Choroid plexus epithelial cell (primary cell): ENCODE data around the gene HLA-DPB1.
"Not testable (repeated sequence)": the region's sequence is repeated elsewhere in the genome, so short reads cannot be mapped to it uniquely, and the experiment has no call there.

ENCODE experiments used
- DNase-seq: peaks from one replicate; pipeline ENCODE4 v3.0.0-alpha.2; 2010; ENCODE audit warnings: low read depth
- H3K4me3 ChIP-seq: 2 replicates; pipeline ENCODE4 v1.5.1; 2011; ENCODE audit warnings: low read depth, mild to moderate bottlenecking, control low read depth, low read length, moderate library complexity
- TF ChIP-seq, protein P1 (sequence below): conservative IDR thresholded peaks from 2 replicates; pipeline ENCODE4 v1.5.1; 2011; ENCODE audit warnings: low read depth, mild to moderate bottlenecking, control low read depth, inconsistent platforms, low read length, moderate library complexity

Gene HLA-DPB1

DNA sequence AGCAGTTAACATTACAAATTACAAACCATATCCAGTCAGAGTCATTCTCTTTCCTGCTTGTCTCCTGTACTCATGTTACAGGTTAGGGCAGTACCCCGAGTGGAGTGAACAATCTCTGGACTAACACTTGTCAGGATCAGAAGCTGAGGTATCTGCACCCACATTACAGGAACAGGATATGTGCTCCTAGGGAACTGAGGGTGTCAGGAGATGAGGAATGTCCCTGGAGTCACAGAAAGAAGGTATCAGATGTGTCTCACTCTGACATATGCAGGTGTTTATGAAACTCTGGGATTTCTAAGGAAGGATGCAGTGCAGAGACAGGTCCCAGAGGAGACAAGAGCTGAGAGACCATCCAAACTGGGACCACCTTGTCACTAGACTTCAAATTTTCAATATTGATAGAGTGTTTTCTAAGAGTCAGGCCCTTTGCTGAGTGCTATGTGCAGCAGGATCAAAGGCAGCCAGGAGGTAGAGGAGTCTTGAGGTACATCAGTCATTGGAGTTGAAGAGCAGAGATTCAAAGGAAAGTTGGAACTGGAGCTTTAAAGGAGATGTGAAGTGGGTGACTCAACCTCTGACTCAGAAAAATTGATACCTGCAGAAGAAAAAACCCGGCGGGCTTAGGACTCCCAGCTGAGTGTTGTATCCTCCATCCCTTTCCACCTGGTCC is 12.6 kb downstream of the HLA-DPB1 start:
- DNase-seq: no peak
- TF ChIP-seq, protein P1, sequence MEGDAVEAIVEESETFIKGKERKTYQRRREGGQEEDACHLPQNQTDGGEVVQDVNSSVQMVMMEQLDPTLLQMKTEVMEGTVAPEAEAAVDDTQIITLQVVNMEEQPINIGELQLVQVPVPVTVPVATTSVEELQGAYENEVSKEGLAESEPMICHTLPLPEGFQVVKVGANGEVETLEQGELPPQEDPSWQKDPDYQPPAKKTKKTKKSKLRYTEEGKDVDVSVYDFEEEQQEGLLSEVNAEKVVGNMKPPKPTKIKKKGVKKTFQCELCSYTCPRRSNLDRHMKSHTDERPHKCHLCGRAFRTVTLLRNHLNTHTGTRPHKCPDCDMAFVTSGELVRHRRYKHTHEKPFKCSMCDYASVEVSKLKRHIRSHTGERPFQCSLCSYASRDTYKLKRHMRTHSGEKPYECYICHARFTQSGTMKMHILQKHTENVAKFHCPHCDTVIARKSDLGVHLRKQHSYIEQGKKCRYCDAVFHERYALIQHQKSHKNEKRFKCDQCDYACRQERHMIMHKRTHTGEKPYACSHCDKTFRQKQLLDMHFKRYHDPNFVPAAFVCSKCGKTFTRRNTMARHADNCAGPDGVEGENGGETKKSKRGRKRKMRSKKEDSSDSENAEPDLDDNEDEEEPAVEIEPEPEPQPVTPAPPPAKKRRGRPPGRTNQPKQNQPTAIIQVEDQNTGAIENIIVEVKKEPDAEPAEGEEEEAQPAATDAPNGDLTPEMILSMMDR: no peak
- no peak overlapping the region for H3K4me3 ChIP-seq

DNA sequence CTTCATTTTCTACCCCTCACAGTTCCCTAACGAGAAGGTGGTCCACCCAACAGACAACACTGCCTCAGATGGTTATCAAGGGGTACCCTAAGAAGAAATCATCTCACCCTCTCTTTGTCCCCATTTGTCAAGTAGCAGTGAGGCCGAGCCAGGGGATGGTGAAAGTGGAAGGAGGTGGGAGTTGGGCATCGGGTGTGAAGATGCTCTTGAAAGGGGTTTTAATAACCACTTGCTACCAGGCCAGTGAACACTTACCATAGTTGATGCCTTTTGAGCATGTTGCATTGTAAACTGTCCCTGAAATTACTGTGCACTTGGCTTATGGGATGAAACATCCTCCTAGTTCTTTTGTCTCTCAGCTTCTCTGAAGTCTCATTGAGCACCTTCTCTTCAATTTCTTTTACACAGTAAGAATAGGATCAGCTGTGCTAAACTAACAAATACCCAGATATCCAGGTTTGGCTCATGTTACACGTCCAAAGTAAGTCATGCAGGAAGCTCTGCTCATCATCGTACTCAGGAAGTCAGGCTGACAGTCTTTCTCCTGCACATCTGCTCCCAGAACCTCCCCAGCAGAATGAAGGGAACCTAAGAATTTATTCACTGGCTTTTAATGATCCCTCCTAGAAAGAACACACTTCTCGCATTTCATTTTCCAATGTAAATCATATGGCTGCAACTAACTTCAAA is 13.3 kb downstream of the HLA-DPB1 start:
- DNase-seq: no peak
- no peak overlapping the region for H3K4me3 ChIP-seq
- TF ChIP-seq, protein P1: no peak

DNA sequence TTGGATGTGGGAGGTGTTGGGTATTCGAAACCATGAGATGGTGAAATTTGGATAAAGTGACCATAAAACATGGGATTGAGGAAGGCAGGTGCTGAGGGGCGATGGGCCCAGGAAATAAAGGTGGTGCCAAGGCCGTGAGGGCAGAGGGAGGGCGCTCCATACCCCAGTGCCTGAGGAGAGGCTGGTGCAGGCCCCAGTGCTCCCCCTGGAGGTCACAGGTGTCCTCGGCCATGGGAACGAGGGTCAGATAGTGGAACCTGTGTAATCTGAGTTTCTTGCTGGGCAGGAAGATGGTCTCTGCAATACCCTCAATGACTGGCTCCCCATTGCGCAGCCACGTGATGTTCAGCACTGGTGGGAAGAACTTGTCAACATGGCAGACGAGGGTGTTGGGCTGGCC is 16.2 kb downstream of the HLA-DPB1 start:
- TF ChIP-seq, protein P1: peak; percentile 36
- DNase-seq: no peak
- H3K4me3 ChIP-seq: no peak overlapping the region

DNA sequence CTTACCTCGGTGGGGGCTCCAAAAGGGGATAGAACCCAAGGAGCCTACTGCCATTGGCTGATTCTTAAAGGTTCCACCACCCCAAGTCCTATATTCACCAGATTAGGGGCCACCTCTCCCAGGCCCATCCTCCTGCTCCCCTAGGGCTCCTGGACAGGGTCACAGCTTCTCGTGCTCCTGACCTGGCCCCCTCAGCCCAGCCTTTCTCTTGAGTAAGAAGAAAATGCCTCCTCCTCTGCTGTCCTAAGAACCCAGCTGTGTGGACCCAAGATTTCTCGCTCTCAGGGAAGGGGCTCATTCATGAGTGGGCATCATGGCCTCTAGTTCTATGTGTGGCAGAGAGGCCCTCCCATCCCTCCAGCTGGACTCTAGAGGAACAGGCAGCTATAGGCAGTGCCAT is 16.6 kb downstream of the HLA-DPB1 start:
- no peak overlapping the region for H3K4me3 ChIP-seq
- TF ChIP-seq, protein P1: no peak
- DNase-seq: no peak

DNA sequence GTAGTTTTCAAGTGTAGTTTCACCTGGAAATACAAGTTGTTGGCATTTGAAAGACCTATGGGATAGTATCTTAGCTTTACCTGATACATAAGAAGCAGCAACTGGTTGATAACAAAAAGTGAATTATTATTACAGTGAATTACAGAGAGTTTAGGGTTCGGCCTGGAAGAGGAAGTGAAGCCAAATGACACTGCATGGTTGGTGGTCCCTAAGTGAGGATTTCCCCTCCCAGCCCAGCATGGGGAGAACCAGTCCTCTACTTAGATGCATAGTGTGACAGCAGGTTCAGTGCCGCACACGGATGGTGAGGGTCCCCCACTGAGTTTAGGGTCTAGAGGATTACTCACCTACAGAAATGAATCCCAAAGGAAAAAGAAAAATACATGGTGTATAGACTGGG is 18.1 kb downstream of the HLA-DPB1 start:
- TF ChIP-seq, protein P1: no peak
- no peak overlapping the region for H3K4me3 ChIP-seq
- DNase-seq: no peak

DNA sequence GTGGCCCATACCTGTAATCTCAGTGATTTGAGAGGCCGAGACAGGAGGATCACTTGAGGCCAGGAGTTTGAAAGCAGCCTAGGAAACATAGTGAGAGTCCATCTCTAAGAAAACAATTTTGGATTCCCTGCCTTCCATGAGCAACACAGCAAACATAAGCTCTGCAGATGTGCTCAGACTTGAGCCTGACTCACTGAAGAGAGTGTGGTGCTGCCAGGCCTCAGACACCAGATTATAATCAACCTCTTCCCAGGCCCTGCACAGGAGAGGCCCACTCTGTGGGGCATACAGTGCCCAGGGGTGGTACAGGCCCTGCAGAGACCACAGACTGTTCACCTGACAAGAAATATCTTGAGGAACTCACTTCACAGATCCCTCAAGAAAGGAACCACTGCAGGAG is 19.9 kb downstream of the HLA-DPB1 start:
- TF ChIP-seq, protein P1: no peak
- no peak overlapping the region for H3K4me3 ChIP-seq
- DNase-seq: no peak

DNA sequence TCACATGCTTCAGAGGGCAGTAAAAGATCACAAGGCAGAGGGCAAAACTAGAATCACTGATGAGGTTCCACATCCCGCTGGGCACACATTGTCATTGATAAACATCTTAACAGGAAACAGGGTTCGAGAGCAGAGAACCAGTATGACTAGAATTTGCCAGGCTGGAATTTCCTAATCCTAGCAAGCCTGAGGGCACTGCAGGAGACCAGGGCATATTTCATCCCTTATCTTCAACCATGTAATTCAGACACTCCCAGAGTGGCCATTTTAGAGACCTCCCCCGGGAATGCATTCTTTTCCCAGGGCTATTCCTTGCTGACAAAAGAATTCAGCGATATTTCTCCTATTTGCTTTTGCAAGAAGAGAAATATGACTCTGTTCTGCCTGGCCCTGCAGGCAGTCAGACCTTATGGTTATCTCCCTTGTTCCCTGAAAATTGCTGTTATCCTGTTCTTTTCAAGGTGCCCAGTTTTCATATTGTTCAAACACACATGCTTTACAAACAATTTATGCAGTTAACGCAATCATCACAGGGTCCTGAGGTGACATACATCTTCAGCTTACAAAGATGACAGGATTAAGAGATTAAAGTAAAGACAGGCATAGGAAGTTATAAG is 25.4 kb downstream of the HLA-DPB1 start:
- H3K4me3 ChIP-seq, DNase-seq: not testable (repeated sequence)
